ENCODE results near the gene PASK.

Gene PASK

GRCh38 chr2:241092677-241093076, 56.6 kb downstream of the PASK start:
- TF ChIP-seq, protein P1, sequence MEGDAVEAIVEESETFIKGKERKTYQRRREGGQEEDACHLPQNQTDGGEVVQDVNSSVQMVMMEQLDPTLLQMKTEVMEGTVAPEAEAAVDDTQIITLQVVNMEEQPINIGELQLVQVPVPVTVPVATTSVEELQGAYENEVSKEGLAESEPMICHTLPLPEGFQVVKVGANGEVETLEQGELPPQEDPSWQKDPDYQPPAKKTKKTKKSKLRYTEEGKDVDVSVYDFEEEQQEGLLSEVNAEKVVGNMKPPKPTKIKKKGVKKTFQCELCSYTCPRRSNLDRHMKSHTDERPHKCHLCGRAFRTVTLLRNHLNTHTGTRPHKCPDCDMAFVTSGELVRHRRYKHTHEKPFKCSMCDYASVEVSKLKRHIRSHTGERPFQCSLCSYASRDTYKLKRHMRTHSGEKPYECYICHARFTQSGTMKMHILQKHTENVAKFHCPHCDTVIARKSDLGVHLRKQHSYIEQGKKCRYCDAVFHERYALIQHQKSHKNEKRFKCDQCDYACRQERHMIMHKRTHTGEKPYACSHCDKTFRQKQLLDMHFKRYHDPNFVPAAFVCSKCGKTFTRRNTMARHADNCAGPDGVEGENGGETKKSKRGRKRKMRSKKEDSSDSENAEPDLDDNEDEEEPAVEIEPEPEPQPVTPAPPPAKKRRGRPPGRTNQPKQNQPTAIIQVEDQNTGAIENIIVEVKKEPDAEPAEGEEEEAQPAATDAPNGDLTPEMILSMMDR (IDR thresholded peaks at IDR 0.05; ENCODE audit: extremely low read depth, missing control alignments) = no peak
- no peak for DNase-seq (ENCODE audit: low spot score)

DNA sequence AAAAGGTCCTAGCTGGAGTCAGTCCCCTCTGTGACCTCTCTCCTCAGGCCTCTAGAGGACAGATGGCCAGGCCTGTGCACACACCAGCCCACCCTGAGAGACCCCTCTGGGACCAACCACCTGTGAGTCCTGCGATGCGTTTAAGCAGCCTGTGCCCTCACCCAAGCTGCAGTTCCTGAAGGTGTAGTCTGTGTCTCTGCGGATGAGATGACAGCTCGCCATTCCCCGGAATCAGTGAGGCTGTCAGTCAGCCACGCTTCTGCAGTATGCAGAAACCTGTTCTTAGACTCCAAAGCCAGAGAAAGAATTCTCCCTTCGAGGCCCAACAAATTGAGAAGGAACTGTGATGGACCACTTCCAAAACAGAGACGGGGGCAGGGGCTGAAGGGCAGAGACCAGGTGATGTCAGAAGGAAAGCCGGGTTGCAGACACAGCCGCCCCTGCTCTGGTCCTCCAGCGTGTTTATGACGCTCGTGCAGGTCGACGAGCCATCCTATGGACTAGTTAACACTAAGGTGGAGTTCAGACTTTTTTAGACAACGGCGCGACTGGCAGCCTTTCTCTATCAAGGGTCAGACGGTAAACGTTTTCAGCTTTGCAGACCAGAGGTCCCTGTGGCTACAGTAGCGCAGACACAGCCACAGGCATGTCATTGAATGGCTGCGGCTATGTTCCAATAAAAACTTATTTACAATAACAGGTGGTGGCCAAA, 57.4 kb downstream of the PASK start:
- DNase-seq (ENCODE audit: low spot score) = no peak
- TF ChIP-seq, protein P1 (IDR thresholded peaks at IDR 0.05; ENCODE audit: extremely low read depth, missing control alignments) = no peak

DNA sequence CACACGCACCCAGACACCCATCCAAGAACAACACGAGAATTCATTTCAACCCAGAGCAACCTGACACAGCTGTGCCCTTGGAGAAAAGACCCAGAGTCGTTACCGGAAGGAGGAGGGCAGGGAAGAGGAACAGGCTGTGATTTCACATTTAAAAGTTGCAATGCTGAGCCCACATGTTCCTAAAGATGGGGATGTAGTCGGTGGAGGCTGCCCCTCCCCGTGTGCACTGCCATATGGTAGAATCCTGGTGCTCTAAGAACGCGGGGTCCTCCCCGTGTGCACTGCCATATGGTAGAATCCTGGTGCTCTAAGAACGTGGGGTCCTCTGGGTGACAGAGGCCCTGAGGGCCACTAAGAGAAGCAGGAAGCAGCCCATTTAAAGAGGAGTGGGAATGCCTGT, 58.1 kb downstream of the PASK start:
- TF ChIP-seq, protein P1 (IDR thresholded peaks at IDR 0.05; ENCODE audit: extremely low read depth, missing control alignments) = no peak
- no peak for DNase-seq (ENCODE audit: low spot score)

DNA sequence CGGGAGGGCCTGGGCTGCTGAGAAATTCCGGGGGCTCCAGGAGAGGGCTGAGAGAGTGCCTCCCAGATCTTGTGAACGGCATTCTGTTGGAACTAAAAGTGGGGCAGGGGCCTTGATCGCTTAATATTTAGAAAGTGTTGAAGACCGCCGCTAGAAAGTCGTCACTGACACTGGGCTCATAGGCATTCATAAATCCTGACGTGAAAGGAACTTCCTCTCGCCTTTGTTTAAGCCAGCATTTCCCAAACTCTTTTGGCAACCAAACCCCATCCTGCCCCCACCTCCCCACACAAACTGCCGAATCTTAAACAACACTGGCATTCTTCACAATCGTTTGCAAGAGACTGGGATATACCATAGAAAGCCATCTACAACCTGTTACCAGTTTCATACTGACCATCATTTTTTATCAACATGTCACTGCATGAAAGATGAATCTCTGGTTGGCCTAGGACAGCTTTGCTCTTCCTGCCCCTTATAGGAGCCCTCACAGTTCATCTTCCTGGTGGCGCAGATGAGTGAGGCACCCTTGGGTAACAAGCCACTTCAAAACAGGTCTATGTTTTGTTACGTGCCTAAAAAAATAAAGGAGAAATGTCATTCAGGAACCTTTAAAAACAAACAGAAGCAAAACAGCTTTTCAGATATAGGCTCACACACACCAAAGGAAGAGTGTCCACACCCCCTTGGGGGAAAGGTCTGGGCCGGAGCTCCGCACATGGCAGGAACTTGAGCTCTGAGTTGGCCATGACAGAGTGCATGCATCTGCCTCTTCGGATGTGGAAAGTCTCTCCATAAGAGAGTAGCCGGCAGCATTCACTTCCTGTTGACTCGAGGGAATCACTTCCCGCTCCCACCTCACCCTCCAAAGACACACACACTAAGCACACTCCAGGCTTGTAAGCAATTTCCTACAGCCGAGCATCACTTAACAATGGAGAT, 60.2 kb downstream of the PASK start:
- no peak for DNase-seq (ENCODE audit: low spot score)
- TF ChIP-seq, protein P1 (IDR thresholded peaks at IDR 0.05; ENCODE audit: extremely low read depth, missing control alignments) = no peak

DNA sequence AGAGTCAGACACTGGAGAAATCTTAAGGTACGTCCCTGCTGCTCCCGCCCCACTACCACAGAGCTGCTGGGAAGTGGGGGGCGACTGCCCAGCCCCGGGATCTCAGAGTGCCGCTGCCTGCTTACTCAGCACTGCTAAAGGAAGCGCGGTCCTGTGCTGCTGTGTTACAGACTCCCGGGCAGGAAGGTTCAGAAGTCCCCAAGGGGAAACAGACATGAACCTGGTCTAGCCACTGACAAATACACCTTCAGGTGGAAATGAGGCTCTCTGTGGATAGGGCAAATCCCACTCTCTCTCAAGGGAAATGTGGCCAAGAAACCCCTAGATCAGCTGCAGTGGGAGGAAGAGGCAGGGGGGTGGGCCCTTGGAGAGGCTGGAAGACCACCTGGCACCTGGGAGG, 60.9 kb downstream of the PASK start:
- TF ChIP-seq, protein P1 (IDR thresholded peaks at IDR 0.05; ENCODE audit: extremely low read depth, missing control alignments) = no peak
- DNase-seq (ENCODE audit: low spot score) = peak; percentile 28

DNA sequence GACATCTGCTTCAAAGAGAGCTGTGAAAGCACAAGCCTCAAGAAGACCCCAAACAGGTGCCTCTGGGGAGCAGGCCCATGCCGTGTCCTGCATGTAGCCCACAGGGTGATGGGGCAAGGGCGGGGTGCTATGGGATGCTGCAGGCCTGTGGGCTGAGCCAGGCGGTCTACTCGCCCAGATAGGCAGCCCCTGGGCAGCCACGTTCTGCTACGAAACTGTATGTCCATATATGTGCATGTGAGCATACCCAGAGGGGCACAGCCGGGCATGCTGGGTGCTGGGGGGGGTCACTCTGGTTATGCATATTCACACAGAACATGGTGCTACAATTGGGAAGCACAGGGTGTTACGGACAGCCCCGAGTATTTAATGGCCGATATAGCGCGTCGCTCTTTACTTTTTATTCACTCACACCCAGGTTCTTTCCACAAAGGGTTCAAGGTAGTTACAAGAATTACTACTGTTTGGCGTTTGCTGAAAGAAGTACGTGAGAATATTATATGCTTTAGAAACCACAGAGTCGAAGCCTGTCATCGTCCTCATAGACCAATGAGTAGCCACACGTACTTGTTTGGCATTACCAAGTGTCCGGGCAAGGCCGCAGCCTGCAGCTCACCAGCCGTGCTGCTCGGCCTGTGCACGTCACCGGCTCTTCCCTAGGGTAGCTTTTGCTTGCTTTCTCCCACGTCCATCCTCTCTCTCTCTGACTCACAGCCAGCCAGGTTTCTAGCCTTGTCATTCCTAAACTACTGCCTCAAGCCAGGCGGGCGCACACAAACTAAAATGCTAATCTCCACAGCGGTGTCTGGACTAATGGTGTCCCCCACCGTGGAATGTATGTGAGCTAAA, 61.6 kb downstream of the PASK start:
- peak; percentile 37 for DNase-seq (ENCODE audit: low spot score)
- TF ChIP-seq, protein P1 (IDR thresholded peaks at IDR 0.05; ENCODE audit: extremely low read depth, missing control alignments) = no peak

Data from GM20000 (cell line).